GM23338 (cell line): ENCODE data around the gene MTCL3.

Experiments used
- ATAC-seq: fragments of 200-7000 bp; cut with Tn5 transposase; 3 replicates; pipeline ENCODE4 v1.9.1; 2020
- DNase-seq: peaks from one replicate; pipeline ENCODE4 v3.0.0-alpha.2; 2015; ENCODE audit warnings: low spot score
- H2AFZ ChIP-seq: fragments of 200-600 bp; sonication (generic); 2 replicates; pipeline ENCODE4 v1.8.0; 2016; ENCODE audit warnings: antibody characterized with exemption, mild to moderate bottlenecking, moderate library complexity
- H3F3A ChIP-seq: fragments of 200-600 bp; sonication (generic); replicated peaks from 2 replicates; pipeline ENCODE4 v1.8.0; 2017; ENCODE audit warnings: antibody characterized with exemption, mixed run types, low read depth
- H3K27ac ChIP-seq: fragments of 200-600 bp; sonication (generic); 2 replicates; pipeline ENCODE4 v1.6.1; 2016; ENCODE audit warnings: low read depth
- H3K27me3 ChIP-seq: fragments of 200-600 bp; sonication (generic); 2 replicates; pipeline ENCODE4 v1.8.0; 2016; ENCODE audit warnings: mild to moderate bottlenecking, mixed run types, moderate library complexity; ENCODE audit not compliant: insufficient read depth
- H3K36me3 ChIP-seq: fragments of 200-600 bp; sonication (generic); 2 replicates; pipeline ENCODE4 v1.8.0; 2016; ENCODE audit warnings: mild to moderate bottlenecking; ENCODE audit not compliant: insufficient read depth
- H3K4me1 ChIP-seq: fragments of 200-600 bp; sonication (generic); 2 replicates; pipeline ENCODE4 v1.8.0; 2016; ENCODE audit warnings: mild to moderate bottlenecking, moderate library complexity; ENCODE audit not compliant: insufficient read depth
- H3K4me2 ChIP-seq: fragments of 200-600 bp; sonication (generic); 2 replicates; pipeline ENCODE4 v1.7.1; 2017; ENCODE audit warnings: mixed run types
- H3K4me3 ChIP-seq: fragments of 200-600 bp; sonication (generic); 2 replicates; pipeline ENCODE4 v1.6.1; 2016; ENCODE audit warnings: mixed run types
- H3K79me2 ChIP-seq: fragments of 200-600 bp; sonication (generic); replicated peaks from 2 replicates; pipeline ENCODE4 v1.8.0; 2017; ENCODE audit warnings: mild to moderate bottlenecking; ENCODE audit not compliant: insufficient read depth
- H3K9me2 ChIP-seq: fragments of 200-600 bp; sonication (generic); 2 replicates; pipeline ENCODE4 v1.8.0; 2017; ENCODE audit not compliant: insufficient read depth
- H4K20me1 ChIP-seq: fragments of 200-600 bp; sonication (generic); replicated peaks from 2 replicates; pipeline ENCODE4 v1.8.0; 2017; ENCODE audit warnings: mild to moderate bottlenecking; ENCODE audit not compliant: insufficient read depth
- H3K27ac Mint-ChIP-seq: 2 replicates; pipeline ENCODE4 v1.8.0; 2020; ENCODE audit warnings: inconsistent platforms, mild to moderate bottlenecking, moderate library complexity, mixed read lengths
- H3K27me3 Mint-ChIP-seq: 3 replicates; pipeline ENCODE4 v1.8.0; 2022; ENCODE audit warnings: low read depth, mild to moderate bottlenecking, moderate library complexity, mixed read lengths, inconsistent platforms; ENCODE audit not compliant: insufficient read depth, poor library complexity
- H3K36me3 Mint-ChIP-seq: 3 replicates; pipeline ENCODE4 v1.8.0; 2021; ENCODE audit warnings: low read depth, mild to moderate bottlenecking, inconsistent platforms, moderate library complexity, mixed read lengths
- H3K4me1 Mint-ChIP-seq: 3 replicates; pipeline ENCODE4 v1.8.0; 2020; ENCODE audit warnings: mild to moderate bottlenecking, inconsistent platforms, mixed read lengths
- H3K4me3 Mint-ChIP-seq: 3 replicates; pipeline ENCODE4 v1.8.0; 2021; ENCODE audit warnings: moderate library complexity, mild to moderate bottlenecking, inconsistent platforms, mixed read lengths
- H3K9me3 Mint-ChIP-seq: 3 replicates; pipeline ENCODE4 v1.8.0; 2020; ENCODE audit warnings: moderate library complexity, mild to moderate bottlenecking, inconsistent platforms, mixed read lengths
- CREB1 ChIP-seq: fragments of 250-450 bp; sonication (Bioruptor Pico); IDR thresholded peaks from 2 replicates; pipeline ENCODE4 v1.5.0; 2020; ENCODE audit warnings: low read depth, mild to moderate bottlenecking, moderate library complexity
- EZH2phosphoT487 ChIP-seq: fragments of 200-600 bp; sonication (generic); IDR thresholded peaks from one replicate; pipeline ENCODE4 v1.8.1; 2018; ENCODE audit warnings: antibody characterized with exemption; ENCODE audit not compliant: unreplicated experiment
- STAT1 ChIP-seq: IDR thresholded peaks from one replicate; pipeline ENCODE4 v1.6.1; 2016; ENCODE audit warnings: antibody characterized with exemption; ENCODE audit not compliant: unreplicated experiment
- ZNF114 ChIP-seq: fragments of 250-450 bp; sonication (Bioruptor Pico); IDR thresholded peaks from 2 replicates; pipeline ENCODE4 v1.5.0; 2020; ENCODE audit warnings: mild to moderate bottlenecking, moderate library complexity
- ZNF331 ChIP-seq: fragments of 250-450 bp; sonication (Bioruptor Pico); IDR thresholded peaks from 2 replicates; pipeline ENCODE4 v1.5.0; 2020; ENCODE audit warnings: low read depth, mild to moderate bottlenecking, moderate library complexity
- TF ChIP-seq, protein P1 (sequence below): IDR thresholded peaks from one replicate; pipeline ENCODE4 v1.6.1; 2018; ENCODE audit warnings: antibody characterized with exemption; ENCODE audit not compliant: unreplicated experiment
- TF ChIP-seq, protein P2 (sequence below): IDR thresholded peaks from 2 replicates; pipeline ENCODE4 v1.6.1; 2016; ENCODE audit warnings: antibody characterized with exemption
- TF ChIP-seq, protein P3 (sequence below), 2 experiments: fragments of 200-600 bp in 1 of 2; sonication (generic) in 1 of 2; conservative IDR thresholded peaks; 2 replicates each; pipeline versions ENCODE4 v1.5.1 to v1.6.1; 2016 to 2017; ENCODE audit warnings: antibody characterized with exemption in 2 of 2, low read depth in 2 of 2, mild to moderate bottlenecking in 2 of 2, moderate library complexity in 1 of 2

Gene MTCL3

DNA sequence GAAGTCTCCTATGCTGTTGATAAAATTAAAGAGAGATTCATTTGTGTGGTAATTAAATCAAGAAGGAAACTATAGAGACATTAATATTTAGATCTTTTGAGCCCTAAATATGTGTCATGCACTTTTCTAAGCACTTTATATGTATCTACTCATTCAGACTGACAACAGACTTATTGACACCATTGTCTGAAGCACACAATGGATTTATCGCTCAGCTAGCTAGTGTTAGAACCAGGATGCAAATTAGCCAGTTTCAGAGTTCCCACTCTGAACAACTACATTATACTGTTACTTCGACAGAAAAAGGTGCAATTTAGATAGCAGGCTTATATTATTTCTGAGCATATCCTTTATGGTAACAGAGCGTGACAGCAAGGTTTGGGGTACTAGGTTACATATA lies 32.2 kb downstream of the MTCL3 start (continued):
- TF ChIP-seq, protein P1, sequence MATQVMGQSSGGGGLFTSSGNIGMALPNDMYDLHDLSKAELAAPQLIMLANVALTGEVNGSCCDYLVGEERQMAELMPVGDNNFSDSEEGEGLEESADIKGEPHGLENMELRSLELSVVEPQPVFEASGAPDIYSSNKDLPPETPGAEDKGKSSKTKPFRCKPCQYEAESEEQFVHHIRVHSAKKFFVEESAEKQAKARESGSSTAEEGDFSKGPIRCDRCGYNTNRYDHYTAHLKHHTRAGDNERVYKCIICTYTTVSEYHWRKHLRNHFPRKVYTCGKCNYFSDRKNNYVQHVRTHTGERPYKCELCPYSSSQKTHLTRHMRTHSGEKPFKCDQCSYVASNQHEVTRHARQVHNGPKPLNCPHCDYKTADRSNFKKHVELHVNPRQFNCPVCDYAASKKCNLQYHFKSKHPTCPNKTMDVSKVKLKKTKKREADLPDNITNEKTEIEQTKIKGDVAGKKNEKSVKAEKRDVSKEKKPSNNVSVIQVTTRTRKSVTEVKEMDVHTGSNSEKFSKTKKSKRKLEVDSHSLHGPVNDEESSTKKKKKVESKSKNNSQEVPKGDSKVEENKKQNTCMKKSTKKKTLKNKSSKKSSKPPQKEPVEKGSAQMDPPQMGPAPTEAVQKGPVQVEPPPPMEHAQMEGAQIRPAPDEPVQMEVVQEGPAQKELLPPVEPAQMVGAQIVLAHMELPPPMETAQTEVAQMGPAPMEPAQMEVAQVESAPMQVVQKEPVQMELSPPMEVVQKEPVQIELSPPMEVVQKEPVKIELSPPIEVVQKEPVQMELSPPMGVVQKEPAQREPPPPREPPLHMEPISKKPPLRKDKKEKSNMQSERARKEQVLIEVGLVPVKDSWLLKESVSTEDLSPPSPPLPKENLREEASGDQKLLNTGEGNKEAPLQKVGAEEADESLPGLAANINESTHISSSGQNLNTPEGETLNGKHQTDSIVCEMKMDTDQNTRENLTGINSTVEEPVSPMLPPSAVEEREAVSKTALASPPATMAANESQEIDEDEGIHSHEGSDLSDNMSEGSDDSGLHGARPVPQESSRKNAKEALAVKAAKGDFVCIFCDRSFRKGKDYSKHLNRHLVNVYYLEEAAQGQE = no peak
- TF ChIP-seq ZNF331 (CRISPR knock-in tag) = no peak
- TF ChIP-seq EZH2phosphoT487 = no peak

DNA sequence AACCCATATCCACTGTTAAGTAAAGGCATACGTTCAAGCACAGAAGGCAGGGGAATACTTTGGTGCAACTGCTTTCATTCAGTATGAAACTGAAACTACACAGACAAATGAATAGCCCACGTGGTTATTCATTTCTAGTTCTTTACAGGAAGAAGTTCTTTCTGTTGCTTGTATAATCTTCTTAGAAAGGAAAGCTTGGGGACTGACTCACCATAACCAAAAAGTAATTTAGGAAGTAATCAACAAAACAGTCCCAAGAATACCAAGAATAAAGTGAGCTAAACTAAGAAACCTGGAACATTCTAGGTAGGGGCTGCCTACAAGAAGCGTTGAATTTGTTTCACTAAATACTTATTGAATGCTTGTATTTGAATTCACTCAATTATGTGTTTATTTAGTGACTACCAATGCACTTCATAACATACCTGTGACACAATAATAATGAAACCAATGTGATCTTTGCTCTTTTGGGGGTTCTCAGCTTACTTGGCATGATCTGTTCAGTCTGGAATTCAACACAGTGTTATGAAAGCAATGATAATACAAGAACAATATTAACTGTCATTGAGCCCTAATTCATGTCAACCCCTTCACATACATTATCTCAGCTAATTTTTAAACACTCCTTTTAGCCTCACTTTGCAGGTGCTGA lies 34.8 kb downstream of the MTCL3 start:
- H3K4me1 Mint-ChIP-seq = peaks cover 74% of the 10 kb centered on the region

More for the DNA sequence above, 34.8 kb downstream of the MTCL3 start:
- H3K4me2 ChIP-seq = peak overlapping the region; percentile 56
- H3F3A ChIP-seq = no peaks in the 10 kb centered on the region
- H3K36me3 Mint-ChIP-seq = peaks cover 19% of the 10 kb centered on the region
- no peaks in the 10 kb centered on the region for H3K27me3 ChIP-seq
- no peaks in the 10 kb centered on the region for H4K20me1 ChIP-seq
- no peaks in the 10 kb centered on the region for H3K9me2 ChIP-seq
- H3K27me3 Mint-ChIP-seq = no peaks in the 10 kb centered on the region
- no peak overlapping the region for H3K4me3 Mint-ChIP-seq
- no peaks in the 10 kb centered on the region for H3K36me3 ChIP-seq
- ATAC-seq = no peak
- H2AFZ ChIP-seq = no peak overlapping the region
- TF ChIP-seq ZNF114 (CRISPR knock-in tag) (no peak), CREB1 (CRISPR knock-in tag) (no peak), STAT1 (no peak)
- TF ChIP-seq, protein P2, sequence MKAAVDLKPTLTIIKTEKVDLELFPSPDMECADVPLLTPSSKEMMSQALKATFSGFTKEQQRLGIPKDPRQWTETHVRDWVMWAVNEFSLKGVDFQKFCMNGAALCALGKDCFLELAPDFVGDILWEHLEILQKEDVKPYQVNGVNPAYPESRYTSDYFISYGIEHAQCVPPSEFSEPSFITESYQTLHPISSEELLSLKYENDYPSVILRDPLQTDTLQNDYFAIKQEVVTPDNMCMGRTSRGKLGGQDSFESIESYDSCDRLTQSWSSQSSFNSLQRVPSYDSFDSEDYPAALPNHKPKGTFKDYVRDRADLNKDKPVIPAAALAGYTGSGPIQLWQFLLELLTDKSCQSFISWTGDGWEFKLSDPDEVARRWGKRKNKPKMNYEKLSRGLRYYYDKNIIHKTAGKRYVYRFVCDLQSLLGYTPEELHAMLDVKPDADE = no peak
- TF ChIP-seq, protein P3, sequence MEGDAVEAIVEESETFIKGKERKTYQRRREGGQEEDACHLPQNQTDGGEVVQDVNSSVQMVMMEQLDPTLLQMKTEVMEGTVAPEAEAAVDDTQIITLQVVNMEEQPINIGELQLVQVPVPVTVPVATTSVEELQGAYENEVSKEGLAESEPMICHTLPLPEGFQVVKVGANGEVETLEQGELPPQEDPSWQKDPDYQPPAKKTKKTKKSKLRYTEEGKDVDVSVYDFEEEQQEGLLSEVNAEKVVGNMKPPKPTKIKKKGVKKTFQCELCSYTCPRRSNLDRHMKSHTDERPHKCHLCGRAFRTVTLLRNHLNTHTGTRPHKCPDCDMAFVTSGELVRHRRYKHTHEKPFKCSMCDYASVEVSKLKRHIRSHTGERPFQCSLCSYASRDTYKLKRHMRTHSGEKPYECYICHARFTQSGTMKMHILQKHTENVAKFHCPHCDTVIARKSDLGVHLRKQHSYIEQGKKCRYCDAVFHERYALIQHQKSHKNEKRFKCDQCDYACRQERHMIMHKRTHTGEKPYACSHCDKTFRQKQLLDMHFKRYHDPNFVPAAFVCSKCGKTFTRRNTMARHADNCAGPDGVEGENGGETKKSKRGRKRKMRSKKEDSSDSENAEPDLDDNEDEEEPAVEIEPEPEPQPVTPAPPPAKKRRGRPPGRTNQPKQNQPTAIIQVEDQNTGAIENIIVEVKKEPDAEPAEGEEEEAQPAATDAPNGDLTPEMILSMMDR (conservative IDR thresholded peaks at IDR 0.05; ENCODE audit: low read depth in 2 of 2) = no peak
- no peaks in the 10 kb centered on the region for H3K79me2 ChIP-seq
- peak overlapping the region; percentile 94 for H3K27ac ChIP-seq
- peak overlapping the region; percentile 23 for H3K4me3 ChIP-seq
- peaks cover 59% of the 10 kb centered on the region for H3K4me1 ChIP-seq
- H3K9me3 Mint-ChIP-seq = no peaks in the 10 kb centered on the region
- H3K27ac Mint-ChIP-seq = peak overlapping the region; percentile 98
- no peak for DNase-seq
